CD4-positive, CD25-positive, alpha-beta regulatory T cell (primary cell): ENCODE results near the gene MPRIP. TPM values are rescaled to one million over a fixed set of nuclear protein-coding genes. Genes with fewer than 3 reads are reported as not detected.
A peak's percentile ranks its signal among the peaks of the same experiment; 100 is the strongest.

Source experiments
- ATAC-seq, 2 donors: fragments of 150-1000 bp; cut with Tn5 transposase; one replicate each; pipeline ENCODE4 v1.10.0; 2021; ENCODE audit warnings: low read depth in 2 of 2, moderate number of reproducible peaks in 2 of 2, moderate library complexity in 1 of 2
- DNase-seq, 3 donors: peaks; one replicate each; pipeline versions ENCODE4 v3.0.0 to v3.0.0-alpha.2; 2012 to 2022; ENCODE audit warnings: mixed read lengths in 1 of 3
- H3K27ac ChIP-seq: one replicate; pipeline ENCODE4 v1.7.0; 2013; ENCODE audit warnings: mild to moderate bottlenecking, low read length; ENCODE audit not compliant: insufficient read depth, poor library complexity, severe bottlenecking
- H3K27me3 ChIP-seq: one replicate; pipeline ENCODE4 v1.7.0; 2013; ENCODE audit warnings: low read length; ENCODE audit not compliant: control insufficient read depth, insufficient read depth
- H3K36me3 ChIP-seq: one replicate; pipeline ENCODE4 v1.7.0; 2013; ENCODE audit warnings: mild to moderate bottlenecking, low read length, moderate library complexity; ENCODE audit not compliant: control insufficient read depth, insufficient read depth
- H3K4me1 ChIP-seq: 2 replicates; pipeline ENCODE4 v1.7.0; 2013; ENCODE audit warnings: mild to moderate bottlenecking, low read length; ENCODE audit not compliant: insufficient read depth, control insufficient read depth, poor library complexity, severe bottlenecking
- H3K4me3 ChIP-seq: one replicate; pipeline ENCODE4 v1.7.0; 2013; ENCODE audit warnings: low read depth, mild to moderate bottlenecking, low read length, moderate library complexity
- H3K9me3 ChIP-seq, 2 experiments: 1 replicate in 1 of 2; 2 replicates in 1 of 2; pipeline ENCODE4 v1.7.0; 2013; ENCODE audit warnings: low read length in 2 of 2, mild to moderate bottlenecking in 1 of 2, moderate library complexity in 1 of 2; ENCODE audit not compliant: control insufficient read depth in 2 of 2
- H3K27ac Mint-ChIP-seq, 3 donors: one replicate each; pipeline ENCODE4 v1.8.0; 2020 to 2022; ENCODE audit warnings: mild to moderate bottlenecking in 3 of 3, mixed read lengths in 3 of 3, moderate library complexity in 2 of 3
- H3K27me3 Mint-ChIP-seq: one replicate; pipeline ENCODE4 v1.8.0; 2022; ENCODE audit warnings: mild to moderate bottlenecking, mixed read lengths
- H3K36me3 Mint-ChIP-seq: one replicate; pipeline ENCODE4 v1.8.0; 2020; ENCODE audit warnings: mixed read lengths
- H3K4me1 Mint-ChIP-seq, 4 donors: one replicate each; pipeline ENCODE4 v1.8.0; 2020 to 2022; ENCODE audit warnings: mixed read lengths in 4 of 4, mild to moderate bottlenecking in 1 of 4
- H3K4me3 Mint-ChIP-seq, 4 donors: one replicate each; pipeline ENCODE4 v1.8.0; 2020 to 2022; ENCODE audit warnings: mild to moderate bottlenecking in 4 of 4, mixed read lengths in 4 of 4, moderate library complexity in 3 of 4
- H3K9me3 Mint-ChIP-seq, 7 donors: one replicate each; pipeline ENCODE4 v1.8.0; 2020 to 2022; ENCODE audit warnings: mixed read lengths in 7 of 7, mild to moderate bottlenecking in 3 of 7, moderate library complexity in 2 of 7
- polyA plus RNA-seq, 4 donors: library from polyadenylated mRNA; unstranded; fragments of 300-500 nt; fragmentation: Illumina TruSeq; gene quantifications; one replicate each; pipeline ENCODE4 v1.2.3, GENCODE V29; 2021
- total RNA-seq: library from RNA; stranded (reverse); gene quantifications from one replicate; pipeline ENCODE4 v1.2.3, GENCODE V29; 2022

MPRIP gene
- total and polyA plus RNA-seq, 5 donors from 2014 or later, result 49.0 to 234 (median 58.0) TPM

DNA sequence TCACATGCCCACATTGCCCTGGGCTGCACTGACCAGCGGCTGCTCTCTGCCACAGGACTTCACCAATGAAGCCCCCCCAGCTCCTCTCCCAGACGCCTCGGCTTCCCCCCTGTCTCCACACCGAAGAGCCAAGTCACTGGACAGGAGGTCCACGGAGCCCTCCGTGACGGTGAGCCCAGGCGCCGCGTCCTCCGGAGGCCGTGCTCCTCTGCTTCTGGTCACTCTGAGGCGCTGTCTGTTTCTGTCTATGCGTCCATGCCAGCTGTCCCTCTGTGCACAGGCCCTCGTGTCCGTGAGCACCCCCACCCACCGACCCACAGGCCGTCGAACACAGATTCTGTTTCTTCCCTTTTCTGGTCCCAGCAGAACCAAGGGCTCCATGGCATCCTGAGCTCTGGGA, 101.2 kb downstream of the MPRIP start:
- Mint-ChIP-seq H3K4me3 (no peak overlapping the region), H3K27me3 (no peaks in the 10 kb centered on the region), H3K36me3 (peaks cover 19% of the 10 kb centered on the region), H3K27ac (no peak overlapping the region), H3K4me1 (peaks cover 0 to 9% (median 7%) of the 10 kb centered on the region in 4 donors), H3K9me3 (no peaks in the 10 kb centered on the region)
- DNase-seq, result no peak
- Histone ChIP-seq H3K36me3 (peaks cover 66% of the 10 kb centered on the region), H3K27me3 (no peaks in the 10 kb centered on the region), H3K4me1 (no peaks in the 10 kb centered on the region), H3K27ac (no peak overlapping the region), H3K9me3 (no peaks in the 10 kb centered on the region), H3K4me3 (no peak overlapping the region)
- ATAC-seq, result no peak

DNA sequence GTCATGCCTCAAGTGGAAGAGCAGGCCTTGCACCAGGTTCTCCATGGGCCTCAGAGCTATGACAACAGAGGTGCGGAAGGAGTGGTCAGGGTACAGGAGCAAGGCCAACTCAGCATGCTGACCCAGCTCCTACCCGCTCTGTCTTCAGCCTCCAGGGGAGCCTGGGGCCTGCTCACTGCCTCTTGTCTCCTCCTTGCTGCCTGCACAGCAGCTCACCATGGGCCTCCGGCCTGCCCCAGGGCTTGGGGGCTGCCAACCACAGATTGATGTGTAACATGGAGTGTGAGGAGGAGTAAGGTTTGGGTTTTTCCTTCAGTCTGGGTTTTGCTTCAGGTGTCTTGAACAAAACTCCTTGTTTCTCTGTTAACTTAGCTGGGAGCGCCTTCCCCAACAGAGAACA, 101.8 kb downstream of the MPRIP start:
- Mint-ChIP-seq H3K36me3 (peaks cover 17% of the 10 kb centered on the region), H3K27ac (no peak overlapping the region), H3K9me3 (no peaks in the 10 kb centered on the region), H3K4me3 (no peak overlapping the region), H3K4me1 (peaks cover 0 to 9% (median 7%) of the 10 kb centered on the region in 4 donors), H3K27me3 (no peaks in the 10 kb centered on the region)
- Histone ChIP-seq H3K4me3 (no peak overlapping the region), H3K27ac (no peak overlapping the region), H3K4me1 (no peaks in the 10 kb centered on the region), H3K9me3 (no peaks in the 10 kb centered on the region), H3K27me3 (no peaks in the 10 kb centered on the region), H3K36me3 (peaks cover 60% of the 10 kb centered on the region)
- DNase-seq (no peak), ATAC-seq (no peak)

DNA sequence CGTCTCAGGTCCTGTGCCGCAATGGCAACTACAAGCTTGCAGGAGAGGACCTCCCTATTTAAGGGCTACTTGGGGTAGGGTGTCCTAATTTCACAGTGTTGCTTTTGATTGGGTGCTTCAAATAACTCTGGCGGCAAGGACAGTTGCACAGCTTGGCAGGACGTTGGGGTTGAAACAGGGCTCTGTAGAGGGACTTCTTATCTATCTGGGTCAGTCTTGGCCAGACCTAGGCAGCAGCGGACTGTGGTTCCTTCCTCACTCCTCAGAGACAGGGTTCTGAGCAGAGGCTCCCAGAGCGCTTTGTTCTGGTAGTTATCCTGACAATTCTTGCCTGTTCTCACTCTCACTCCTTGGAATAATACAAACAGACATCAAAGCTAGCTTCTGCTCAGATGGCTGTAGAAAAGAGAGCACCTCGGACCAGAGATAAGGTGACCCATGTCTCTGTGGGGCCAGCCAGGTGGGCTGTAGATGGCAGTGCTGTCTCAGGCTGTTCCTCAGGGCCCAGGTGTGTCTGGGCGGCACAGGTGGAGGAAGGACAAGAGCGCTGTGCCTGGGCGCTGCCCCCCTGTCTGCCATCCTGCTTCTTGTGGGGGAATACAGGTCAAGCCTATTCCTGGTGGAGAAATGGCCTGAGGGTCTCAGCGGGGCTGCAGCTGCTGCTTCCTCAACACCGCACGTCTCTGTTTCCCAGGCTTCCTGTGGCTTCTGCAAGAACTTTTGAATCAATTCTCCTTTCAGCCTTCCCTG, 102.8 kb downstream of the MPRIP start:
- Histone ChIP-seq H3K27ac (no peak overlapping the region), H3K9me3 (no peaks in the 10 kb centered on the region), H3K4me3 (no peak overlapping the region), H3K36me3 (peaks cover 56% of the 10 kb centered on the region), H3K4me1 (no peaks in the 10 kb centered on the region), H3K27me3 (no peaks in the 10 kb centered on the region)
- no peak for DNase-seq
- no peak for ATAC-seq
- Mint-ChIP-seq H3K27me3 (no peaks in the 10 kb centered on the region), H3K4me1 (peaks cover 0 to 10% (median 8%) of the 10 kb centered on the region in 4 donors), H3K4me3 (no peak overlapping the region), H3K36me3 (peaks cover 21% of the 10 kb centered on the region), H3K9me3 (no peaks in the 10 kb centered on the region), H3K27ac (peak overlapping the region in 2 of 3 donors; percentile 20 to 79)

DNA sequence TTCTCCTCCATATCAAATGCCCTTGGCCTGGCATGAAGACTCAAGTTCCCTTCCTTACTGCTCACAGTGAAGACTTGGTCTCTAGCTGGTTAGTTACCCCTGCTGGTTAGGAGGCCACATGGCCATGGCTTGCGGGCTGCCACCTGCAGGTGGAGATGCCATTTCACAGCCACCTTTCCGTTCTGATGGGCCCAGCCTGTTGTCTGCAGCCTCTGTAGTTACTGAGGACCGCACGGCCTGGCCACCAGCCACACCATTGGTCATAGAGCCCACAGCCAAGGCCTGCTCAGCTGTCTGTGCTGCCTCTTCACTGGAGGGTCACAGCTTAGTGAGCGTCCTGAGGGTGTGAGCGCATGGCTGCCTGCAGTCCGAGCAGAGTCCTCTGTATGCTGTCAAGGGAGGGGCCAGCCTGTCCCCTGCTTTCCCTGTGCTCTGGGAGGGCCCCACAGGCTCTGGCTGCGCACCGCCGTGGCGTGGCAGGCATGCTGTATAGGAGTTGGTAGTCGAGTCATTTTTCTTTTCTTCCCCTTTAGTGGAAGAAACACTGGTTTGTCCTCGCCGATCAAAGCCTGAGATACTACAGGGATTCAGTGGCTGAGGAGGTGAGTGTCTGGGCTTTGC, 104.6 kb downstream of the MPRIP start:
- H3K36me3 Mint-ChIP-seq, result peaks cover 32% of the 10 kb centered on the region
- H3K27ac ChIP-seq, result no peak overlapping the region
- H3K4me1 ChIP-seq, result no peaks in the 10 kb centered on the region
- H3K27me3 ChIP-seq, result no peaks in the 10 kb centered on the region
- H3K4me1 Mint-ChIP-seq, result peaks cover 0 to 10% (median 7%) of the 10 kb centered on the region in 4 donors
- no peaks in the 10 kb centered on the region for H3K27me3 Mint-ChIP-seq
- H3K4me3 ChIP-seq, result no peak overlapping the region
- H3K9me3 ChIP-seq, result no peaks in the 10 kb centered on the region
- H3K36me3 ChIP-seq, result peaks cover 66% of the 10 kb centered on the region
- no peak overlapping the region for H3K4me3 Mint-ChIP-seq
- H3K27ac Mint-ChIP-seq, result peak overlapping the region in 1 of 3 donors; percentile 85
- ATAC-seq (no peak), DNase-seq (peak in 2 of 3 donors; percentile 39 to 65)
- H3K9me3 Mint-ChIP-seq, result no peaks in the 10 kb centered on the region

DNA sequence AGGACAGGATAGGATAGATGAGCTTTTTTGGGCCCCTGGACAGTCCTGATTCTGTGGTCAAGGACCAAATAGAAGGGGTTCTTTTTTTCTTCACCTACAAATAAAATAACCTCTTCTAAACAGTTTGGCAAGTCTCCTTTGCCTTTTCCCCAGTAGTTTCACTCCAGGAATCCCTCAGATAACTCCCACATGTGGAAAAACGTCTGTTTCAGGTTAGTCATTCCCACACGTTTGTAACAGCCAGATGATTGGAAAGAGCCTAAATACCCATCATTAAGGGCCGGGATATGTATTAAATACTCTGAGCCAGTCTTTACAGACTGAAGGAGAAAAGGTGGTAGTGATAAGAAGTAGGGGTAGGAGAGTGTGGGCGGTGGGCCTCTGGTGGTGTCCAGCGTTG, 105.6 kb downstream of the MPRIP start:
- DNase-seq (no peak), ATAC-seq (no peak)
- no peaks in the 10 kb centered on the region for H3K27me3 ChIP-seq
- H3K36me3 ChIP-seq, result peaks cover 65% of the 10 kb centered on the region
- H3K4me1 ChIP-seq, result peaks cover 5% of the 10 kb centered on the region
- no peaks in the 10 kb centered on the region for H3K9me3 ChIP-seq
- peak overlapping the region in 1 of 3 donors; percentile 36 for H3K27ac Mint-ChIP-seq
- no peaks in the 10 kb centered on the region for H3K27me3 Mint-ChIP-seq
- no peak overlapping the region for H3K4me3 ChIP-seq
- H3K27ac ChIP-seq, result no peak overlapping the region
- H3K4me1 Mint-ChIP-seq, result peaks cover 0 to 12% (median 7%) of the 10 kb centered on the region in 4 donors
- no peaks in the 10 kb centered on the region for H3K9me3 Mint-ChIP-seq
- H3K4me3 Mint-ChIP-seq, result no peak overlapping the region
- peaks cover 34% of the 10 kb centered on the region for H3K36me3 Mint-ChIP-seq

DNA sequence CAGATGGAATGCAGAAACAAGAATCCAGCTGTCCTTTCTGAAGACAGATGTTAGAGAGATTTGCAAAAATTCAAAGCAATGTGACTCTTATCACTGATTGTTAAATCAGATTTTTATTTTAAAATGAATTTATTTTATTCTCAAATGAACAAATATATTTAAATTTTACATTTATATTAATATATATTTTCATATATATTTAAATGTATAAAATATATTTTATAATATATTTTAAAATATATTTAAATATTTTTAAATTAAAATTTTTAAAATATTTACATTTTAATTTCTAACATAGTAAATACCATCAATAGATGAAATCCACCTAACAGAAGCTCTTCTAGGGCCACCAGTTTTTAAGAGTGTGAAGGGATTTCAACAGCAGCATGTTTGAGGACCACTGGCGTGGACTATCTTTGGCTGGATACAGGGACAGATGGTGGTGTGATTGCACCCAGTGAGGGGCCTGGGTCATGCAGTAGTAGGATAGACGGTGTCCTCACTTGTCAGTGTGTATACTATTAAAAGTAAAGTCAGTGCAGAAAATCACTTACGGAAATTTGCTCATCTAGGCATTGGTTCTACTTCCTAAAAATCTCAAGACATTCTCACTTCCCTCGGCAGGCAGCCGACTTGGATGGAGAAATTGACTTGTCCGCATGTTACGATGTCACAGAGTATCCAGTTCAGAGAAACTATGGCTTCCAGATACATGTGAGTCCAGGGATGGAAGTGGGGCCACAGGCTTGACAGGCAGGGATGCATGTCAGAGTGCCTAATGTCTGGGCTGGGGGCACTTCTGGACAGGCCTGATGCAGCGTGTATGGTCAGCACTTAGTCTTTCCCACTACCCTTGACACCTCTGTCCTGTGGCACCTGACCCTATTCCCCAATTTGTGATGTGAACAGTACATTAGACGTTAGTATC, 107.5 kb downstream of the MPRIP start:
- Mint-ChIP-seq H3K4me1 (peaks cover 3 to 30% (median 20%) of the 10 kb centered on the region in 4 donors), H3K4me3 (no peak overlapping the region), H3K27ac (peak overlapping the region in 2 of 3 donors; percentile 15 to 67), H3K27me3 (no peaks in the 10 kb centered on the region), H3K9me3 (peaks cover 0 to 2% (median 0%) of the 10 kb centered on the region in 7 donors), H3K36me3 (peaks cover 49% of the 10 kb centered on the region)
- Histone ChIP-seq H3K27ac (no peak overlapping the region), H3K27me3 (no peaks in the 10 kb centered on the region), H3K9me3 (no peaks in the 10 kb centered on the region), H3K4me3 (no peak overlapping the region), H3K36me3 (peaks cover 60% of the 10 kb centered on the region), H3K4me1 (peaks cover 23% of the 10 kb centered on the region)
- DNase-seq, result no peak
- ATAC-seq, result no peak

DNA sequence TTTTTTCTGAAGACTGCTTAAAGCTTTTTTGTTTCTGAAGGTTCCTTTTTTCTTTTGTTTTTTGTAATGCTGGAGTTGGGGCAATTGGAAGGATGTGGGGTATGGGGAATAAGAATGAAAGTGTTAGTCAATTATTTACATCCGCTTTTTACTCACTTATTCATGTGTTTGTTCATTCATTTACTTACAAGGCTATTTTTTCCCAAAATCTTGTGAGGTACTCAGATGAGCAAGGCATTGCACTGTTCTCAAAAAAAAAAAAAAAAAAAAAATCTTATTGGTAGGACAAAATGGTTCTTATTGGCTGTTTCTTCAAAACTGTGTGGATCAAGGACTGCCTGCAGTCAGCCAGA, 108.2 kb downstream of the MPRIP start:
- Histone ChIP-seq H3K27me3 (no peaks in the 10 kb centered on the region), H3K36me3 (peaks cover 60% of the 10 kb centered on the region), H3K4me3 (no peak overlapping the region), H3K4me1 (peaks cover 30% of the 10 kb centered on the region), H3K9me3 (no peaks in the 10 kb centered on the region), H3K27ac (no peak overlapping the region)
- no peak for DNase-seq
- Mint-ChIP-seq H3K27ac (peak overlapping the region in 1 of 3 donors; percentile 67), H3K27me3 (no peaks in the 10 kb centered on the region), H3K4me1 (peaks cover 6 to 36% (median 22%) of the 10 kb centered on the region in 4 donors), H3K4me3 (no peak overlapping the region), H3K9me3 (peaks cover 0 to 2% (median 0%) of the 10 kb centered on the region in 7 donors), H3K36me3 (peaks cover 46% of the 10 kb centered on the region)
- ATAC-seq, result no peak
